Ascending aorta (tissue), 2 donors: Measurements from ENCODE around the gene AVP. TPM values are rescaled to one million over a fixed set of nuclear protein-coding genes. Genes with fewer than 3 reads are reported as not detected.
"Not testable (repeated sequence)": the region's sequence is repeated elsewhere in the genome, so short reads cannot be mapped to it uniquely, and the experiment has no call there.

Experiments
- DNase-seq, 2 donors: peaks; one replicate each; pipeline ENCODE4 v3.0.0-alpha.2; 2019; ENCODE audit warnings: low spot score in 2 of 2
- H3K27ac ChIP-seq, 2 donors: fragments of 200-600 bp; sonication (generic); one replicate each; pipeline ENCODE4 v1.5.1; 2016 to 2017; ENCODE audit warnings: mild to moderate bottlenecking in 1 of 2
- H3K27me3 ChIP-seq: fragments of 200-600 bp; sonication (generic); one replicate; pipeline ENCODE4 v1.5.1; 2017
- H3K36me3 ChIP-seq, 2 donors: fragments of 200-600 bp; sonication (generic); one replicate each; pipeline ENCODE4 v1.5.1; 2016
- H3K4me1 ChIP-seq, 2 donors: fragments of 200-600 bp; sonication (generic); one replicate each; pipeline ENCODE4 v1.5.1; 2016 to 2017; ENCODE audit warnings: mild to moderate bottlenecking in 1 of 2
- H3K4me3 ChIP-seq, 2 donors: fragments of 200-600 bp; sonication (generic); one replicate each; pipeline ENCODE4 v1.5.1; 2016 to 2017; ENCODE audit warnings: mild to moderate bottlenecking in 1 of 2
- H3K9me3 ChIP-seq, 2 donors: fragments of 200-600 bp; sonication (generic); one replicate each; pipeline ENCODE4 v1.5.1; 2016
- intact Hi-C: fragments of 100-400 bp; cut with DNase I; formaldehyde crosslinking; loops from one replicate; pipeline ENCODE4 v1.15.1; 2023
- total RNA-seq: library from RNA; depleted of rRNA; stranded (reverse); fragments of >200 nt; gene quantifications from one replicate; pipeline ENCODE4 v1.1.0, GENCODE V29; 2016
- TF ChIP-seq, protein P1 (sequence below), 3 experiments: fragments of 200-600 bp in 2 of 3; fragments of 450-650 bp in 1 of 3; sonication (generic) in 2 of 3; IDR thresholded peaks; one replicate each; pipeline ENCODE4 v1.5.1; 2016 to 2019; ENCODE audit warnings: antibody characterized with exemption in 3 of 3, mild to moderate bottlenecking in 1 of 3, moderate library complexity in 1 of 3

The AVP gene
- total RNA-seq, 1 donor from 2014 or later, result not detected

DNA sequence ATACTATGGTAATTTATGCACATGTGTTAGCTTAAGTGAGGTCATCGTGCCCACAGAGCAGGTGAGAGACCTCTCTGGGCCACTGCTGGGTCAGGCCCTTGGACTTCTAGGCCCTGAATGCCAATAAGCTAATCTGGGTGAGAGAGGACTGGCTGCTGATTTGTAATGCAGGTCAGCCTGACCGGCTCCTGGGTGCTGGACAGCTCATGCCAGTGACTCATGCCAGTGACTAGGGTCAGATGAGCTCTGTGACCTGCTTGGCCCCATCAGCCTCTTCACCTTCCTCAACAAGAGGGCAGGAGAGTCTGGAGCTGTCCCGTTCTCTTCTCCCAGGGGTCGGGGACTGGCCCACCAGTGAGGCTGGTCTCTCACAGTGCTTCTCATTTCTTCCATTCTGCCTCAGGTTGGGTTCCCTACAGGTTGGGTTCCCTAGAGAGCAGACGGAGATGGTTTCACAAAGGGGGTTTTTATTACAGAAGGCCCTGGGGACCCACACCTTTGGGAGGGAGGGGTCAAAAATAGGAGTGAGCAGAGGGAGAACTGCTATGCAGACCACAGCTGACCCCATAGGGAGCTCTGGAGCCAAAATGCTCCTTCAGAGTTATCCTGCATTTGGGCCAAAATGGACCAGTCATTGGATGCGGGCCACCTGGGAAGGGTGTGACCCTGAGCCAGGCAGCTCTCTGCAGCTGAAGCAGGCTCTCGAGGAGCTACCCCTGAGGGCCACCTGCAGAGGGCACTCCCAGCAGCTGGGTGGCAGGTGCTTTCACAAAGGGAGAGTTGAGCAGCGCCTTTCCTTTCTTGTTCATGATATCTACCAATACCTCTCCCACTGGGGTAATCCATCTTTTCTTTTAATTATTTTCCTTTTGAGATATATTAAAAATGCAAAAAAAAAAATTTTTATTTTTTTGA, 15.3 kb downstream of the AVP start:
- TF ChIP-seq, protein P1, sequence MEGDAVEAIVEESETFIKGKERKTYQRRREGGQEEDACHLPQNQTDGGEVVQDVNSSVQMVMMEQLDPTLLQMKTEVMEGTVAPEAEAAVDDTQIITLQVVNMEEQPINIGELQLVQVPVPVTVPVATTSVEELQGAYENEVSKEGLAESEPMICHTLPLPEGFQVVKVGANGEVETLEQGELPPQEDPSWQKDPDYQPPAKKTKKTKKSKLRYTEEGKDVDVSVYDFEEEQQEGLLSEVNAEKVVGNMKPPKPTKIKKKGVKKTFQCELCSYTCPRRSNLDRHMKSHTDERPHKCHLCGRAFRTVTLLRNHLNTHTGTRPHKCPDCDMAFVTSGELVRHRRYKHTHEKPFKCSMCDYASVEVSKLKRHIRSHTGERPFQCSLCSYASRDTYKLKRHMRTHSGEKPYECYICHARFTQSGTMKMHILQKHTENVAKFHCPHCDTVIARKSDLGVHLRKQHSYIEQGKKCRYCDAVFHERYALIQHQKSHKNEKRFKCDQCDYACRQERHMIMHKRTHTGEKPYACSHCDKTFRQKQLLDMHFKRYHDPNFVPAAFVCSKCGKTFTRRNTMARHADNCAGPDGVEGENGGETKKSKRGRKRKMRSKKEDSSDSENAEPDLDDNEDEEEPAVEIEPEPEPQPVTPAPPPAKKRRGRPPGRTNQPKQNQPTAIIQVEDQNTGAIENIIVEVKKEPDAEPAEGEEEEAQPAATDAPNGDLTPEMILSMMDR (IDR thresholded peaks at IDR 0.05), result no peak
- no peak for DNase-seq
- Histone ChIP-seq H3K9me3 (no peaks in the 10 kb centered on the region), H3K4me1 (peaks cover 0 to 6% of the 10 kb centered on the region in 2 donors), H3K36me3 (no peaks in the 10 kb centered on the region), H3K27ac (no peak overlapping the region), H3K27me3 (no peaks in the 10 kb centered on the region), H3K4me3 (no peak overlapping the region)
- intact Hi-C loops, result no loop called here

GRCh38 chr20:3068075-3068474, 16.4 kb downstream of the AVP start:
- DNase-seq, result no peak
- H3K4me1 ChIP-seq, result peaks cover 0 to 6% of the 10 kb centered on the region in 2 donors
- no peaks in the 10 kb centered on the region for H3K9me3 ChIP-seq
- H3K27me3 ChIP-seq, result no peaks in the 10 kb centered on the region
- H3K36me3 ChIP-seq, result no peaks in the 10 kb centered on the region
- no peak overlapping the region for H3K27ac ChIP-seq
- H3K4me3 ChIP-seq, result no peak overlapping the region
- intact Hi-C loops, result no loop called here
- TF ChIP-seq, protein P1 (IDR thresholded peaks at IDR 0.05), result no peak

GRCh38 chr20:3067139-3068014, 17.1 kb downstream of the AVP start:
- no peak overlapping the region for H3K27ac ChIP-seq
- TF ChIP-seq, protein P1 (IDR thresholded peaks at IDR 0.05), result no peak
- intact Hi-C loops, result no loop called here
- no peaks in the 10 kb centered on the region for H3K36me3 ChIP-seq
- no peak for DNase-seq
- H3K4me3 ChIP-seq, result no peak overlapping the region
- no peaks in the 10 kb centered on the region for H3K9me3 ChIP-seq
- H3K4me1 ChIP-seq, result peaks cover 0 to 6% of the 10 kb centered on the region in 2 donors
- no peaks in the 10 kb centered on the region for H3K27me3 ChIP-seq

DNA sequence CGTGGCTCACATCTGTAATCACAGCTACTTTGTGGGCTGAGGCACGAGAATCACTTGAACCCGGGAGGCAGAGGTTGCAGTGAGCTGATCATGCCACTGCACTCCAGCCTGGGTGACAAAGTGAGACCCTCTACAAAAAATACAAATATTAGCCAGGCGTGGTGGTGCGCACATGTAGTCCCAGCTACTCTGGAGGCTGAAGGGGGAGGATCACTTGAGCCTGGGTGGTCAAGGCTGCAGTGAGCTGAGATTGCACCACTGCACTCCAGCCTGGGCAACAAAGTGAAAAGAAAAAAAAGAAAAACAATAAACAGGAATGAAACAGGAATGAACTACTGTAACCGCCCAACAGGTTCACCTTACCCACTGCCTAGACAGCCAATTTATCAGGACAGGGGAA, 20.4 kb downstream of the AVP start:
- H3K36me3 ChIP-seq, H3K4me3 ChIP-seq, DNase-seq, H3K9me3 ChIP-seq, H3K4me1 ChIP-seq, intact Hi-C loops, H3K27ac ChIP-seq, H3K27me3 ChIP-seq: not testable (repeated sequence)

DNA sequence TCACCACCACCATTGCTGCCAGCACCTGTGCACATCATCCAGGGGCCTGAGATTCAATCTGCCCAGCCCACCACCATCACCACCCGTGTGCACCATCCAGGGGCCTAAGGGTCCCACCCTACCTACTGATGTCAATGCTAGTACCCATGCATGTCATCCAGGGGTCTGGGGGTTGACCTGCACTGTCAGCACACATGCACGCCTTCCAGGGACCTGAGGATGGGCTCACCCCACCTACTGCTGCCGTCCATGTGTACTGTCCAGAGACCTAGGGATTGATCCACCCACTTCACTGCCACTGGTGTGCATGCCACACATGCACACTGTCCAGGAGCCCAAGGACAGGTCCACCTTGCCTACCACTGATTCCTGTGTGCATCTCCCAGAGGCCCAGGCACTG, 25.0 kb downstream of the AVP start:
- Histone ChIP-seq H3K9me3 (no peaks in the 10 kb centered on the region), H3K4me3 (no peak overlapping the region), H3K4me1 (no peaks in the 10 kb centered on the region), H3K36me3 (no peaks in the 10 kb centered on the region), H3K27me3 (no peaks in the 10 kb centered on the region), H3K27ac (no peak overlapping the region)
- intact Hi-C loops, result no loop called here
- TF ChIP-seq, protein P1 (IDR thresholded peaks at IDR 0.05), result no peak
- no peak for DNase-seq
